ENCODE measurements around the gene LRRC52. TPM values are rescaled to one million over a fixed set of nuclear protein-coding genes. Genes with fewer than 3 reads are reported as not detected.

Gene LRRC52
- total and polyA plus RNA-seq, 2 of the 8 experiments (the other 6 are each of a cell fraction or from before 2014, with no cell fraction given), result 0.05 TPM; not detected in 1

- Histone ChIP-seq H3K18ac (ENCODE audit: extremely low read depth, low read length) (no peak overlapping the region), H3K23ac (ENCODE audit: insufficient read length) (no peak overlapping the region), H3K23me2 (ENCODE audit: low read depth, low read length) (no peaks in the 10 kb centered on the region), H3K9ac (replicated peaks in 1 of 4; ENCODE audit: extremely low read depth in 1 of 4, low read depth in 3 of 4, low read length in 3 of 4) (no peak overlapping the region), H2BK20ac (ENCODE audit: low read length) (no peak overlapping the region), H2BK5ac (ENCODE audit: low read depth, low read length) (no peak overlapping the region), H2BK12ac (ENCODE audit: low read depth, low read length) (no peak overlapping the region), H2AFZ (ENCODE audit: low read length) (no peak overlapping the region), H3K36me3 (ENCODE audit: control insufficient read depth in 2 of 4, insufficient read depth in 4 of 4, low read length in 3 of 4) (no peaks in the 10 kb centered on the region), H3K79me1 (ENCODE audit: low read depth, low read length) (no peaks in the 10 kb centered on the region), H3K14ac (ENCODE audit: insufficient read length) (no peak overlapping the region), H3K56ac (replicated peaks; ENCODE audit: insufficient read length, low read depth, low read length) (no peak overlapping the region), H4K8ac (ENCODE audit: extremely low read depth, insufficient read depth, low read length) (no peak overlapping the region), H3K4me2 (ENCODE audit: insufficient read depth in 1 of 2, low read depth in 2 of 2, low read length in 2 of 2) (no peak overlapping the region), H3K27ac (ENCODE audit: low read depth, low read length) (no peak overlapping the region), H3K79me2 (ENCODE audit: control insufficient read depth in 1 of 2, insufficient read depth in 2 of 2, low read length in 2 of 2) (no peaks in the 10 kb centered on the region), H3K4me3 (ENCODE audit: extremely low read depth in 1 of 4, insufficient read depth in 2 of 4, low read depth in 3 of 4, low read length in 4 of 4) (no peak overlapping the region), H3K27me3 (replicated peaks in 1 of 4; ENCODE audit: control insufficient read depth in 3 of 4, extremely low read depth in 1 of 4, insufficient read depth in 3 of 4, low read length in 3 of 4) (no peaks in the 10 kb centered on the region), H3K9me3 (ENCODE audit: insufficient read depth in 2 of 2, low read depth in 1 of 2, low read length in 1 of 2) (no peaks in the 10 kb centered on the region), H2BK15ac (ENCODE audit: low read length) (no peak overlapping the region), H4K20me1 (replicated peaks in 1 of 2; ENCODE audit: control insufficient read depth in 1 of 2, insufficient read depth in 2 of 2, low read length in 2 of 2) (no peaks in the 10 kb centered on the region), H2AK5ac (ENCODE audit: low read depth, low read length) (no peak overlapping the region), H3K4ac (replicated peaks; ENCODE audit: insufficient read length, low read depth, low read length) (no peak overlapping the region), H4K91ac (replicated peaks; ENCODE audit: insufficient read length, low read length) (no peak overlapping the region), H3K4me1 (replicated peaks in 1 of 4; ENCODE audit: control insufficient read depth in 3 of 4, insufficient read depth in 4 of 4, low read length in 3 of 4) (peaks cover 0 to 6% (median 2%) of the 10 kb centered on the region in 4 experiments; a peak in 4 of 7 replicates), H2BK120ac (replicated peaks; ENCODE audit: low read depth, low read length) (no peak overlapping the region), H4K5ac (ENCODE audit: insufficient read length, low read depth, low read length) (no peak overlapping the region)
- TF ChIP-seq CTBP2 (IDR thresholded peaks at IDR 0.05; ENCODE audit: borderline replicate concordance, insufficient read depth, insufficient read length, low read length) (no peak), CHD1 (IDR thresholded peaks at IDR 0.05; ENCODE audit: low read depth, low read length) (no peak), KDM5A (IDR thresholded peaks at IDR 0.05; ENCODE audit: low read length) (no peak), POLR2A (IDR thresholded peaks at IDR 0.05; ENCODE audit: control extremely low read depth in 1 of 2, low read depth in 2 of 2, low read length in 2 of 2) (no peak)
- WGBS, 2 experiments (ENCODE audit: extremely low coverage in 1 of 2, insufficient coverage in 1 of 2, insufficient read length in 1 of 2, insufficient replicate concordance in 2 of 2, low coverage in 1 of 2, low lambda C conversion rate in 2 of 2, missing lambda C conversion rate in 1 of 2), result 92% methylated on average over 3 of the region's 3 CpGs; no CpG with 5 or more reads in 1 of the 2 experiments
- ChIA-PET POLR2A (ENCODE audit: partially characterized antibody) (no interaction called here), CTCF (ENCODE audit: partially characterized antibody) (interaction anchor here (0.7 kb wide), 1 partner anchor 205 kb away, joined by 3 read pairs; no protein-coding TSS in a partner anchor)
- DNase-seq (ENCODE audit: low read depth in 1 of 2, low spot score in 2 of 2), result no peak
- FAIRE-seq, result no peak
Measured at GRCh38 chr1:165612062-165612461, 68.3 kb downstream of the LRRC52 start.

Other genes starting within 250 kb of the LRRC52 start
- not detected in 2 replicates for gene LMX1A, start 187.3 kb upstream of the LRRC52 start, total RNA-seq (2021; fragmentation: NEBNext Ultra II Directional; extraction: Animal tissue kit (Norgen Biotek cat#: 25700))
- gene LMX1A, start 187.3 kb upstream of the LRRC52 start, polyA plus RNA-seq (2011; rRNA removed), result 0.03 TPM in 1 of 2 replicates, not detected in the other
- not detected in 2 replicates for gene RXRG, start 98.9 kb upstream of the LRRC52 start, total RNA-seq (2021; fragmentation: NEBNext Ultra II Directional; extraction: Animal tissue kit (Norgen Biotek cat#: 25700))
- gene RXRG, start 98.9 kb upstream of the LRRC52 start, polyA plus RNA-seq (2011; rRNA removed), result not detected in 2 replicates
- 124 and 133 TPM in 2 replicates for gene MGST3, start 87.2 kb downstream of the LRRC52 start, total RNA-seq (2021; fragmentation: NEBNext Ultra II Directional; extraction: Animal tissue kit (Norgen Biotek cat#: 25700))
- 201 and 257 TPM in 2 replicates for gene MGST3, start 87.2 kb downstream of the LRRC52 start, polyA plus RNA-seq (2011; rRNA removed)
- gene ALDH9A1, start 154.6 kb downstream of the LRRC52 start, total RNA-seq (2021; fragmentation: NEBNext Ultra II Directional; extraction: Animal tissue kit (Norgen Biotek cat#: 25700)), result 57.6 and 62.7 TPM in 2 replicates
- gene ALDH9A1, start 154.6 kb downstream of the LRRC52 start, polyA plus RNA-seq (2011; rRNA removed), result 24.3 and 63.8 TPM in 2 replicates
- 53.1 and 61.6 TPM in 2 replicates for gene TMCO1, start 224.9 kb downstream of the LRRC52 start, total RNA-seq (2021; fragmentation: NEBNext Ultra II Directional; extraction: Animal tissue kit (Norgen Biotek cat#: 25700))
- 41.2 and 63.8 TPM in 2 replicates for gene TMCO1, start 224.9 kb downstream of the LRRC52 start, polyA plus RNA-seq (2011; rRNA removed)